Measurements from ENCODE around the gene LRFN5.
"Not testable (repeated sequence)": the region's sequence is repeated elsewhere in the genome, so short reads cannot be mapped to it uniquely, and the experiment has no call there.

Gene LRFN5

DNA sequence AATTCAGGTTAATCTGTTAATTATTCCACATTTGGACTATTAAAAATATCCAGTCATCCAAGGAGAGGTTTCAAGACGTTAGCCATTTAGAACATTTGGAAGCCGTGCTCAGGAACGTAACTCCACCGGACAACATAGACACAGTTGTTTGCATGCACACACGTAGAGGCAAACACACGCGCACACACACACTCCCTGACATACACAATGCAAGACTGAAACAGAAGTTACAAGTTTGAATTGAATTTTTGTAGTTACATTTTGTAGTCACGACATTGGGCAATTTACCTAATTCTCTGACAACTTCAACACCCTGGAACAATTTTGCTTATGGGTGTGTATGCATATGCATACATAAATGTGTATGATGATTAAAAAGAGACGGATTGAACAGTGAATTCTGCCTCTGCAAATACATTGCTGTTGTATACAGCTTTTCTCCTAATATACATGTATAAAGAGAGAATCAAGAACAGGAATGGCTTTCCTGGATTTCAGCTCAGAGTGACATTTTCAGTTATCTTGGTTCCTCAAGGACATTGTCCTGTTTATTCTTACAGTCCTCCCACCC lies 298.8 kb downstream of the LRFN5 start:
- DNase-seq: no peak

DNA sequence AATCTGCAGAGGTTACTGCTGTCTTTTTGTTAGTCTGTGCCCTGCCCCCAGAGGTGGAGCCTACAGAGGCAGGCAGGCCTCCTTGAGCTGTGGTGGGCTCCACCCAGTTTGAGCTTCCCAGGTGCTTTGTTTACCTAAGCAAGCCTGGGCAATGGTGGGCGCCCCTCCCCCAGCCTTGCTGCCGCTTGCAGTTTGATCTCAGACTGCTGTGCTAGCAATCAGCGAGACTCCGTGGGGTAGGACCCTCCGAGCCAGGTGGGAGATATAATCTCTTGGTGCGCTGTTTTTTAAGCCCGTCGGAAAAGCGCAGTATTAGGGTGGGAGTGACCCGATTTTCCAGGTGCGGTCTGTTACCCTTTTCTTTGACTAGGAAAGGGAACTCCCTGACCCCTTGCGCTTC lies 304.5 kb downstream of the LRFN5 start:
- not testable (repeated sequence) for DNase-seq

DNA sequence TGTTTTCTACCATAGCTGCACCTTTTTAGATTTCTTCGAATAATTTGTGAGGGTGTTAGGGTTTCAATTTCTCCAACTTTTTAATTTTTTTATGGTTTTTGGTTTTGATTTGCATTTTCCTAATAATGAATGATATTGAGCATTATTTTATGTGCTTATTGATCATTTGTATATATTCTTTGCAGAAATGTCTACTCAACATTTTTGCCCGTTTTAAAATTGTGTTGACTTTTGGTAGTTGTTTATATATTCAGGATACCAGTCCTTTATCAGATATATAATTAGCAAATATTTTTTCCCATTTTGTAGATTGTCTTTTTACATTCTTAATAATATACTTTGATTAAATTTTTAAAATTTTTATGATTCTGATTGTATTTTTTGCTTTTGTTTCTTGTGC lies 306.7 kb downstream of the LRFN5 start:
- no peak for DNase-seq

DNA sequence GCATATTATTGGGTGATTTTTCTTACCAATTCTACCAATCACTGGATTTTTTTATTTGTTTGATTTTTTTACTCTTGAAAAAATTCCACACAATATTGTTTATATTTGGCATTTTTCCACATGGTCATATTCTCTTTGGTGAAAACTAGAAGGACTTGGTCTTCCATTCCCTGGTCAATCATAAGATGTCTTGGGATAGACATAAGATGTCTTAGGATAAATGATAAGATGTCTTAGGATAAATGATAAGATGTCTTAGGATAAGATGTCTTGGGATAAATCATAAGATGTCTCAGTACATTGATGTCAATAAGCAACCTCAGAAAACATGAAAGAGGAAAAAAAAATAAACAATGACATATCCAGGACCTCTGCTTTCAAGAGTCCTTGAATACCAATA lies 309.1 kb downstream of the LRFN5 start:
- DNase-seq: no peak

DNA sequence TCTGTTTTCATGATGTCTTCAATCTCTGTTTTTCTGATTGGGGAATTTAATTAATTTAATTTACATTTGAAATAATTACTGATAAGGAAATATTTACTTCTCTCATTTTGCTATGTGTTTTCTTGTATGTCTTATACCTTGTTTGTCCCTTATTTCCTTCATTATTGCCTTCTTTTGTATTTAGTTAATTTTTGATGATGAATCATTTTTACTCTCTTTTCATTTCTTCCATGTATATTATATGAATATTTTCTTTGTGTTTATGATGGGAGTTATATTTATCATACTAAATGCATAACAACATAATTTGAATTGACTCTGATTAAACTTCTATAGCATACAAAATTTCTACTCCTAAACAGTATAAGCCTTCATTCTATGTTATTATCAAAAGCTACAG lies 309.6 kb downstream of the LRFN5 start:
- no peak for DNase-seq

DNA sequence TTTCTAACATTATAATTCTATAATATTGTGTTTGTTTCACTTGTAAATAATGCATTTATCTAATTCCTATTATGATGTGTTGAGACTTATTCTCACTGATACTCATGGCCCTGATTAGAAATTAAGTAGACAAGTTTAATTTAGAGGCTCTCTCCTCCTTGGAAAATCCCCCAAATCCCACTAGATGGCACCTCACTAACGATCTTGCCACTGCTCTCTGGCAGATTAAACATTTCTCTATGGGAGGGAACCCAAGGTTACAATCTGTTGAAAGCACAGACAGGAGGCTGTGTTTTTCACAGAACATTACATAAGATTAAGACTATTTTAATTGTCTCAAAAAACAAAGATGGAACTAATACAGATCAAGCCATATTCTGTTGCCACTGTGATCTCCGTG lies 318.7 kb downstream of the LRFN5 start:
- DNase-seq: no peak

DNA sequence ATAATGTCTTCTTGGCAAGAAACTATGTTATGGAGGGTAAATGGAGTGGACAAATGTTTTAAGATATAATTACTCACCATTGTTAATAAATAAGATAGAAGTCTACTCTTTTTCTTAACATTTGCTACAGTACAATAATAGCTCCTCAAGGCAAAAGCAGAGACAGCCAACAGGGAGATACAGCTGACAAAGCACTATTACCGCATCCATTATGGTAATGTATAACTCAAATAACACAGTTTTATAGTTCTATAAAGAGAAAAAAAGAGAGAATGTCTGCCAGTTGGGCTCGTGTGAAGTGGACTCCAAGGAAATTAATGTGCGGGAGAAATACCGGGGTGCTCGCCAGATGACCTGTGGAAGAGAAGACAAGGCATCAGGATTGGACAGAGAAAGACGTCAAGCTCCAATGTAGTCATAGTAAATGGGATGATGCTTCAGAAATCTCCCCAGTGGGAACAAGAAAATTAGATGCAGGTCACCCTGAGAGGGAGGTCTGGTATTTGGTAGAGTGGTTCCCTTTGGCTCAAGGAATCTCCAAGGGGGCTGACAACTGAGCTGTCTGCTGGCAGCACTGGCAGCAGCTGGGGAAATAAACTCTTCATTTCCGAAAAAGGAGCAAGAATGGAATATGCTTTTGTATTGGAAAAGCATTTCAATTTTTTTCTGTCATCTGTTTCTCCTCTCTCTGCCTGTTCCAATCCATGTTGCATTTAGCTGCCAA lies 343.9 kb downstream of the LRFN5 start:
- no peak for DNase-seq

Measured in activated T-cell treated with anti-CD3 and anti-CD28 coated beads for 4 hours (primary cell).